Endothelial cell of umbilical vein (primary cell): ENCODE data around the gene CRKL.

Experiments
- CTCF ChIP-seq, 2 donors: IDR thresholded peaks; 1 replicate in 1 of 2; 2 replicates in 1 of 2; pipeline ENCODE4 v1.5.1; 2011; ENCODE audit warnings: low read length in 2 of 2, mild to moderate bottlenecking in 2 of 2, moderate library complexity in 2 of 2, control low read depth in 1 of 2, inconsistent platforms in 1 of 2, low read depth in 1 of 2; ENCODE audit not compliant: insufficient read depth in 1 of 2; ENCODE audit errors: extremely low read depth in 1 of 2
- POLR2A ChIP-seq: IDR thresholded peaks from 2 replicates; pipeline ENCODE4 v1.6.1; 2012; ENCODE audit warnings: low read depth, mild to moderate bottlenecking, control low read depth, low read length

DNA sequence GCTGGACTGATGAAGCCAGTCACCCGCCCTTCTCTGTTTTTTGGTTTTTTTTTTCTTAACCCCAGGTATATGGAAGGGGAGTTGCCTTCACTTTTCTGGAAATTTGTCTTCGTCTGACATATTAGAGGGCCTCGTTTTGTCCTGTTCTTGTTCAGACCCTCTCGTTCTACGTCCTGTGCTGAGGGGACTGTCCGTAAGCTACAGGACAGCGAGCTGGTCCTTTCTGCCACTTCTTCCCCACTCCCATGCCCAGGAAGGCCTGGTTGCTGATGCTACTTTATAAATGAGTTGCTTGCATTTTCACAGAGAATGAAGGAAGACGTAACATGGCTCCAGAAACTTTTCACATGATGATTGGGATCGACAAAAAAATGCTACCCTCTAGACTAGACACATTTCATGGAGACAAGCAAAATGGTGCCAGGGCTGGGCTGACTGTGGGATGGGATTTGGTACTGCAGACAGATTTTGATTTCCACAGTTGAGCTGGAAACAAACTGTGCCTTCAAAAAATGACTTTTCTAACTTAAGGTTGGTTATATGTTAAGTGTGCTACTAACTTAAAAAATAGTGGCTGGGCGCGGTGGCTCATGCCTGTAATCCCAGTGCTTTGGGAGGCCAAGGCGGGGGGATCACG is 27.2 kb upstream of the CRKL start:
- no peak for TF ChIP-seq POLR2A
- TF ChIP-seq CTCF (IDR thresholded peaks at IDR 0.05; ENCODE audit: extremely low read depth in 1 of 2, insufficient read depth in 1 of 2, low read depth in 1 of 2, low read length in 2 of 2): no peak
